IMR-90 (cell line): ENCODE measurements around the gene C7orf33. TPM values are rescaled to one million over a fixed set of nuclear protein-coding genes. Genes with fewer than 3 reads are reported as not detected.

Source experiments
- ATAC-seq: fragments of 200-7000 bp; cut with Tn5 transposase; 2 replicates; pipeline ENCODE4 v1.9.1; 2020; ENCODE audit warnings: low read depth, mild to moderate bottlenecking, moderate library complexity
- BruUV-seq: library from RNA; stranded (reverse); fragments of 400-500 nt; replicated peaks from 2 replicates; lab custom pipeline; 2021; lab: Mats Ljungman, UMichigan
- CTCF ChIA-PET: fragments of 300-600 bp; formaldehyde crosslinking; extraction: SDS; loops from one replicate; lab custom pipeline; 2021; ENCODE audit warnings: antibody characterized with exemption; lab: Yijun Ruan, JAX
- POLR2A ChIA-PET: fragments of 300-600 bp; sonication (Branson Sonifier 250); formaldehyde crosslinking; loops from one replicate; lab custom pipeline; 2022; ENCODE audit warnings: antibody characterized with exemption; ENCODE audit not compliant: unreplicated experiment; lab: Charles Lee
- DNase-seq: peaks from one replicate; pipeline ENCODE4 v3.0.0; 2013
- H2AFZ ChIP-seq: replicated peaks from 2 replicates; pipeline ENCODE3; 2013; ENCODE audit warnings: low read length, mild to moderate bottlenecking; ENCODE audit not compliant: poor library complexity
- H2AK5ac ChIP-seq: 2 replicates; pipeline ENCODE4 v1.6.1; 2013; ENCODE audit warnings: low read depth, low read length, inconsistent platforms
- H2AK9ac ChIP-seq: replicated peaks from 2 replicates; pipeline ENCODE3; 2013; ENCODE audit warnings: mild to moderate bottlenecking, low read depth, low read length, moderate library complexity; ENCODE audit not compliant: poor library complexity
- H2BK120ac ChIP-seq: 2 replicates; pipeline ENCODE4 v1.6.1; 2013; ENCODE audit warnings: low read depth, low read length, inconsistent platforms
- H2BK15ac ChIP-seq: 3 replicates; pipeline ENCODE4 v1.6.1; 2013; ENCODE audit warnings: low read depth, low read length, inconsistent platforms
- H2BK20ac ChIP-seq: 2 replicates; pipeline ENCODE4 v1.6.1; 2013; ENCODE audit warnings: low read depth, mild to moderate bottlenecking, inconsistent platforms, low read length, moderate library complexity
- H2BK5ac ChIP-seq: 2 replicates; pipeline ENCODE4 v1.6.1; 2013; ENCODE audit warnings: mild to moderate bottlenecking, low read depth, low read length, inconsistent platforms; ENCODE audit not compliant: poor library complexity, severe bottlenecking
- H3K14ac ChIP-seq: replicated peaks from 2 replicates; pipeline ENCODE4 v1.6.1; 2013; ENCODE audit warnings: low read depth, low read length, inconsistent platforms
- H3K18ac ChIP-seq: 2 replicates; pipeline ENCODE4 v1.6.1; 2013; ENCODE audit warnings: low read depth, low read length, control low read depth
- H3K23ac ChIP-seq: 2 replicates; pipeline ENCODE4 v1.6.1; 2013; ENCODE audit warnings: low read depth, low read length, inconsistent platforms
- H3K27ac ChIP-seq: 2 replicates; pipeline ENCODE4 v1.5.1; 2013; ENCODE audit warnings: mild to moderate bottlenecking, control low read depth, low read length; ENCODE audit not compliant: insufficient read depth
- H3K27me3 ChIP-seq: 2 replicates; pipeline ENCODE4 v1.6.1; 2013; ENCODE audit warnings: low read length; ENCODE audit not compliant: control insufficient read depth, insufficient read depth
- H3K36me3 ChIP-seq: 2 replicates; pipeline ENCODE4 v1.6.1; 2013; ENCODE audit warnings: low read length, mixed read lengths; ENCODE audit not compliant: control insufficient read depth, insufficient read depth
- H3K4ac ChIP-seq: 2 replicates; pipeline ENCODE4 v1.6.1; 2013; ENCODE audit warnings: low read depth, low read length, inconsistent platforms
- H3K4me1 ChIP-seq: 2 replicates; pipeline ENCODE4 v1.6.1; 2013; ENCODE audit warnings: low read length, mixed read lengths; ENCODE audit not compliant: control insufficient read depth, insufficient read depth
- H3K4me2 ChIP-seq: 2 replicates; pipeline ENCODE4 v1.6.1; 2013; ENCODE audit warnings: low read depth, mild to moderate bottlenecking, control low read depth, low read length, moderate library complexity
- H3K4me3 ChIP-seq: 2 replicates; pipeline ENCODE4 v1.5.1; 2013; ENCODE audit warnings: low read depth, mild to moderate bottlenecking, control low read depth, low read length, moderate library complexity; ENCODE audit not compliant: insufficient read depth
- H3K56ac ChIP-seq: 2 replicates; pipeline ENCODE4 v1.6.1; 2013; ENCODE audit warnings: low read length, inconsistent platforms; ENCODE audit not compliant: insufficient read depth; ENCODE audit errors: extremely low read depth
- H3K79me1 ChIP-seq, 2 experiments: 2 replicates each; pipeline ENCODE4 v1.6.1; 2013; ENCODE audit warnings: low read length in 2 of 2, inconsistent platforms in 1 of 2, low read depth in 1 of 2
- H3K9ac ChIP-seq: 2 replicates; pipeline ENCODE4 v1.6.1; 2013; ENCODE audit warnings: low read depth, low read length, control low read depth
- H3K9me1 ChIP-seq: 2 replicates; pipeline ENCODE4 v1.6.1; 2013; ENCODE audit warnings: low read length, inconsistent platforms; ENCODE audit not compliant: insufficient read depth
- H3K9me3 ChIP-seq: 2 replicates; pipeline ENCODE4 v1.6.1; 2013; ENCODE audit warnings: low read length; ENCODE audit not compliant: control insufficient read depth, insufficient read depth
- H4K20me1 ChIP-seq: 2 replicates; pipeline ENCODE4 v1.6.1; 2013; ENCODE audit warnings: low read length, inconsistent platforms; ENCODE audit not compliant: insufficient read depth
- H4K5ac ChIP-seq: 2 replicates; pipeline ENCODE4 v1.6.1; 2013; ENCODE audit warnings: mild to moderate bottlenecking, low read depth, low read length, control low read depth
- H4K8ac ChIP-seq, 2 experiments: 2 replicates each; pipeline ENCODE4 v1.6.1; 2013; ENCODE audit warnings: low read depth in 2 of 2, low read length in 2 of 2, control low read depth in 1 of 2, inconsistent platforms in 1 of 2
- H4K91ac ChIP-seq: 2 replicates; pipeline ENCODE4 v1.6.1; 2013; ENCODE audit warnings: low read depth, low read length, inconsistent platforms; ENCODE audit not compliant: insufficient read depth
- MAZ ChIP-seq: IDR thresholded peaks from 2 replicates; pipeline ENCODE4 v1.6.1; 2012; ENCODE audit warnings: low read depth, mild to moderate bottlenecking, low read length, improper control_type of control experiment, moderate library complexity, borderline replicate concordance
- NFE2L2 ChIP-seq: fragments of 150-350 bp; IDR thresholded peaks from 2 replicates; pipeline ENCODE4 v1.6.1; 2016; ENCODE audit warnings: low read depth, mild to moderate bottlenecking, low read length
- POLR2A ChIP-seq: IDR thresholded peaks from 2 replicates; pipeline ENCODE4 v1.6.1; 2012; ENCODE audit warnings: mild to moderate bottlenecking, low read depth, low read length
- RCOR1 ChIP-seq: IDR thresholded peaks from 2 replicates; pipeline ENCODE4 v1.6.1; 2012; ENCODE audit warnings: mild to moderate bottlenecking, low read length, improper control_type of control experiment; ENCODE audit not compliant: insufficient replicate concordance
- WGBS, 2 experiments: methylation state at CpG; one replicate each; pipeline versions ENCODE4 v1.1.5 to v1.1.7; 2013; ENCODE audit warnings: missing lambda C conversion rate in 2 of 2; ENCODE audit not compliant: insufficient read length in 1 of 2; ENCODE audit errors: extremely low coverage in 2 of 2; 5-methylcytosine and 5-hydroxymethylcytosine counted together
- dilution Hi-C: fragments of 300-500 bp; cut with HindIII; formaldehyde crosslinking; loops from one replicate; pipeline ENCODE4 v1.14.3; 2018; ENCODE audit warnings: low sequenced_read_pairs; ENCODE audit not compliant: unreplicated experiment
- in situ Hi-C: fragments of 300-500 bp; cut with MboI; formaldehyde crosslinking; loops from 3 replicates; pipeline ENCODE4 v1.14.3; 2019; ENCODE audit warnings: low sequenced_read_pairs, inconsistent platforms, mixed read lengths
- intact Hi-C: fragments of 100-400 bp; cut with micrococcal nuclease; formaldehyde crosslinking; loops from 2 replicates; pipeline ENCODE4 v1.10.0; 2022
- polyA plus RNA-seq, 3 experiments: library from polyadenylated mRNA; depleted of rRNA; stranded (reverse); fragments of >200 nt; gene quantifications; 2 replicates each; pipeline ENCODE4 v1.2.3, GENCODE V29; 2012; ENCODE audit warnings: low replicate concordance in 1 of 3
- total RNA-seq: library from RNA; depleted of rRNA; stranded (reverse); fragments of >200 nt; gene quantifications from 2 replicates; pipeline ENCODE4 v1.2.3, GENCODE V29; 2012

The C7orf33 gene
- total and polyA plus RNA-seq, 2 of the 4 experiments (the other 2 are of a cell fraction) = not detected

GRCh38 chr7:148547951-148548350, 42.6 kb upstream of the C7orf33 start:
- Histone ChIP-seq H3K4me3 (no peak overlapping the region), H4K20me1 (no peaks in the 10 kb centered on the region), H2BK20ac (no peak overlapping the region), H3K4me1 (no peaks in the 10 kb centered on the region), H3K27ac (no peak overlapping the region), H3K9me1 (no peaks in the 10 kb centered on the region), H3K79me1 (no peaks in the 10 kb centered on the region), H3K18ac (no peak overlapping the region), H4K5ac (no peak overlapping the region), H3K4ac (no peak overlapping the region), H4K91ac (no peak overlapping the region), H3K56ac (no peak overlapping the region), H3K23ac (no peak overlapping the region), H3K36me3 (no peaks in the 10 kb centered on the region), H4K8ac (no peak overlapping the region), H2BK5ac (no peak overlapping the region), H2BK120ac (no peak overlapping the region), H3K14ac (no peak overlapping the region), H3K27me3 (no peaks in the 10 kb centered on the region), H3K4me2 (no peak overlapping the region), H2AK9ac (no peak overlapping the region), H2AFZ (no peak overlapping the region), H2AK5ac (no peak overlapping the region), H3K9ac (no peak overlapping the region), H3K9me3 (no peaks in the 10 kb centered on the region), H2BK15ac (no peak overlapping the region)
- no peak for DNase-seq
- ChIA-PET POLR2A (no interaction called here), CTCF (no interaction called here)
- dilution Hi-C loops (no loop called here), in situ Hi-C loops (no loop called here), intact Hi-C loops (no loop called here)
- 25% methylated on average over 2 of the region's 5 CpGs; no CpG with 5 or more reads in 1 of the 2 experiments for WGBS, 2 experiments
- no peak for TF ChIP-seq MAZ
- no peak for TF ChIP-seq RCOR1
- TF ChIP-seq NFE2L2 = no peak
- TF ChIP-seq POLR2A = no peak
- no peak for ATAC-seq
- BruUV-seq = no TSS peak
